GM12865 (cell line): ENCODE results near the gene DNMT3A.

Experiments
- DNase-seq: peaks from one replicate; pipeline ENCODE4 v3.0.0; 2010; ENCODE audit warnings: low read depth
- H3K4me3 ChIP-seq: 2 replicates; pipeline ENCODE4 v1.5.1; 2011; ENCODE audit warnings: mild to moderate bottlenecking, low read depth, low read length, control low read depth
- CTCF ChIP-seq: IDR thresholded peaks from 2 replicates; pipeline ENCODE4 v1.5.1; 2011; ENCODE audit warnings: low read length, control low read depth, low read depth, inconsistent platforms; ENCODE audit not compliant: insufficient read depth; ENCODE audit errors: missing control alignments

The DNMT3A gene

GRCh38 chr2:25294573-25295462 is 46.9 kb downstream of the DNMT3A start:
- H3K4me3 ChIP-seq: peak overlapping the region; percentile 61
- DNase-seq: peak; percentile 90
- no peak for TF ChIP-seq CTCF

- H3K4me3 ChIP-seq: peak overlapping the region; percentile 61; the same call in 1 of the 2 replicates
- DNase-seq: no peak
- TF ChIP-seq CTCF: no peak
Observed at GRCh38 chr2:25293958-25294562, 47.7 kb downstream of the DNMT3A start.

- H3K4me3 ChIP-seq: no peak overlapping the region
- no peak for DNase-seq
- no peak for TF ChIP-seq CTCF
Observed at GRCh38 chr2:25293145-25293544, 48.6 kb downstream of the DNMT3A start.

- TF ChIP-seq CTCF: no peak
- no peak overlapping the region for H3K4me3 ChIP-seq
Observed at GRCh38 chr2:25292408-25292807, 49.3 kb downstream of the DNMT3A start.

GRCh38 chr2:25290811-25291495 is 50.8 kb downstream of the DNMT3A start:
- no peak overlapping the region for H3K4me3 ChIP-seq
- no peak for DNase-seq
- TF ChIP-seq CTCF: no peak

More at GRCh38 chr2:25292408-25292807, 49.3 kb downstream of the DNMT3A start:
- no peak for DNase-seq

- DNase-seq: peak; percentile 43
- TF ChIP-seq CTCF: no peak
- H3K4me3 ChIP-seq: no peak overlapping the region
Observed at GRCh38 chr2:25286723-25287483, 54.8 kb downstream of the DNMT3A start.
